ENCODE data around the gene BRPF3. TPM values are rescaled to one million over a fixed set of nuclear protein-coding genes. Genes with fewer than 3 reads are reported as not detected.

Gene BRPF3
- total RNA-seq, 1 donor from 2014 or later: 19.2 TPM

DNA sequence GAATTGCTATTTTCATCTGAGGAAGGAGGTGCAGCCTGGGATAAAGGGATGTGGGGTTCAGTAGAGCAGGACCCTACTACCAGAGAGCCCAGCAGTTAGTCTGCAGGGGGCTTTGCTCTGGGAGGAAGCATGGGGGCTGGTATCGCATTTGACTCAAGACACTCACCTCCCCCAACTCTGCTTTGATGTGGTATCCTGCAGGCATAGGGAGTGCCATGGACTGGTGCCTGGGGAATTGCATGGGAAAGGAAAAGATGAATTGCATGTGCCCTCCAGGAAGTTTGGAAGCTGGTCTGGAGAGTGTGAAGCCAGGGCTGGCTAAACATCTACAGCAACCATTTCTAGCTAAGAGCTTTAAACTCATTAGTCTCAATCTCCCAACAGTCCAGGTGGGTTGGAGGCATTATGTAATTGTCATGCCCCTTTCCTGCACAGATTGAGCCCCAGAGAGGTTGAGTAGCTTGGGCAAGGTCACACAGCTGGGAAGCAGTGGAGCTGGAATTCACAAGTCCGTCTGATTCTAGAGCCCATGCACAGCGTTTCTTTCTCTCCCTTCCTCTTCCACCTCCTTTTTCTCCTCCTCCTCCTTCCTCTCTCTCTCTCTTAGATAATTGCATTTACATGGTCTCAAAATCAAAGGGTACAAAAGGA lies 47.1 kb downstream of the BRPF3 start:
- H3K4me3 ChIP-seq (ENCODE audit: low read depth, low read length): no peak overlapping the region
- H3K27me3 ChIP-seq (ENCODE audit: control insufficient read depth, insufficient read depth, low read length): no peaks in the 10 kb centered on the region
- TF ChIP-seq, protein P1, sequence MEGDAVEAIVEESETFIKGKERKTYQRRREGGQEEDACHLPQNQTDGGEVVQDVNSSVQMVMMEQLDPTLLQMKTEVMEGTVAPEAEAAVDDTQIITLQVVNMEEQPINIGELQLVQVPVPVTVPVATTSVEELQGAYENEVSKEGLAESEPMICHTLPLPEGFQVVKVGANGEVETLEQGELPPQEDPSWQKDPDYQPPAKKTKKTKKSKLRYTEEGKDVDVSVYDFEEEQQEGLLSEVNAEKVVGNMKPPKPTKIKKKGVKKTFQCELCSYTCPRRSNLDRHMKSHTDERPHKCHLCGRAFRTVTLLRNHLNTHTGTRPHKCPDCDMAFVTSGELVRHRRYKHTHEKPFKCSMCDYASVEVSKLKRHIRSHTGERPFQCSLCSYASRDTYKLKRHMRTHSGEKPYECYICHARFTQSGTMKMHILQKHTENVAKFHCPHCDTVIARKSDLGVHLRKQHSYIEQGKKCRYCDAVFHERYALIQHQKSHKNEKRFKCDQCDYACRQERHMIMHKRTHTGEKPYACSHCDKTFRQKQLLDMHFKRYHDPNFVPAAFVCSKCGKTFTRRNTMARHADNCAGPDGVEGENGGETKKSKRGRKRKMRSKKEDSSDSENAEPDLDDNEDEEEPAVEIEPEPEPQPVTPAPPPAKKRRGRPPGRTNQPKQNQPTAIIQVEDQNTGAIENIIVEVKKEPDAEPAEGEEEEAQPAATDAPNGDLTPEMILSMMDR (IDR thresholded peaks at IDR 0.05; ENCODE audit: insufficient read depth, low read length, poor library complexity, severe bottlenecking): no peak
- DNase-seq (ENCODE audit: low read depth): no peak
- no peaks in the 10 kb centered on the region for H3K36me3 ChIP-seq (ENCODE audit: control insufficient read depth, insufficient read depth, low read length)

DNA sequence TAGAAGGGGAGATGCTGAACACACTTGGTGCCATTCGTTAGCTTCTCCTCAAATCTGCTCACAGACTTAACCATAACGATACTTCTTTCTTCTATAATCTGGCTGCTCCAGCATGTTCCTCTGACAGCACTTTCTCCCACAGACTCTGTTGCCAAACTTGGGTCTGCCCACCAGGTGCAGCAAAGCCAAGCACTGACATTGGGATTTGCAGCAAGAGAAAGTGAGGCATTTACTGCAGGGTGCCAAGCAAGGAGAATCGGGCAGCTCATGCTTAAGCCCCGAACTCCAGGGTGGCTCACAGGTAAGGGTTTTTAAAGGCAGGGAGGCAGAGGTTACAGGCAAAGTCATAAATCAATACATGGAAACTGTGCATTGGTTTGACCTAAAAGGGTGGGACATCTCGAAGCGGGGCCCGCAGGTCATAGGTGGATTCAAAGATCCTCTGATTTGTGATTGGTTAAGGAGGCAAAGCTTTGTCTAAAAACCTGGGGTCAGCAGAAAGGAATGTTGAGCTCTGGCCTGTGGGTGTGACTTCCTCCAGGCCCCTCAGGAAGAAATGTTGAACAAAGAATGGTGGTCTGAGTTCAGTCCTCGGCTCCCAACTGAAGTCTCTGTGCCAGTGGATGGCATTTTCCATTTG lies 48.2 kb downstream of the BRPF3 start:
- DNase-seq (ENCODE audit: low read depth): no peak
- H3K4me3 ChIP-seq (ENCODE audit: low read depth, low read length): no peak overlapping the region
- H3K27me3 ChIP-seq (ENCODE audit: control insufficient read depth, insufficient read depth, low read length): no peaks in the 10 kb centered on the region
- TF ChIP-seq, protein P1 (IDR thresholded peaks at IDR 0.05; ENCODE audit: insufficient read depth, low read length, poor library complexity, severe bottlenecking): no peak
- H3K36me3 ChIP-seq (ENCODE audit: control insufficient read depth, insufficient read depth, low read length): no peaks in the 10 kb centered on the region

DNA sequence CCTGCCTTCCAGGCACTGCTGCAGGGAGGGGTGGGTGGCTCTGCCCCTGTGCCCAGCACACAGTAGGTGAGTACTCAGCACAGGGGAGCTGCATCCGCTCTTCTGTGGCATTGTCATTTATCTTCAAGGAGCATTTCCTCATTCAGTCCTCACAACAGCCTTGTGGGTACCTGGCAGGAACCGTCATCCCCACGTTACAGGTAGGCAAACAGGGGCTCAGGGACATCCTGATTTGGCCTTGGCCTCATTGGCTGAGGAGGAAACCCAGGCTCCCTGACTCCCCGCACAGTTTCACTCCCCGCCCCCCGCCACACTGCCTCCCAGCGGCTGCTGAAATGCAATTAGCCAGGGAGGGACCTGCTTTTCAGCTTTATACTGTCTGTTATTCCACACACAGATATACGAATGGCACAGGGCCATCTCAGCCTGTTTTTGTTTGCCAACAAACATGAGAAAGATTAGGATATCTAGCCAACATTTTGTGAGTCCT lies 49.1 kb downstream of the BRPF3 start:
- TF ChIP-seq, protein P1 (IDR thresholded peaks at IDR 0.05; ENCODE audit: insufficient read depth, low read length, poor library complexity, severe bottlenecking): peak; percentile 2
- Histone ChIP-seq H3K36me3 (ENCODE audit: control insufficient read depth, insufficient read depth, low read length) (no peaks in the 10 kb centered on the region), H3K4me3 (ENCODE audit: low read depth, low read length) (no peak overlapping the region), H3K27me3 (ENCODE audit: control insufficient read depth, insufficient read depth, low read length) (no peaks in the 10 kb centered on the region)
- no peak for DNase-seq (ENCODE audit: low read depth)

DNA sequence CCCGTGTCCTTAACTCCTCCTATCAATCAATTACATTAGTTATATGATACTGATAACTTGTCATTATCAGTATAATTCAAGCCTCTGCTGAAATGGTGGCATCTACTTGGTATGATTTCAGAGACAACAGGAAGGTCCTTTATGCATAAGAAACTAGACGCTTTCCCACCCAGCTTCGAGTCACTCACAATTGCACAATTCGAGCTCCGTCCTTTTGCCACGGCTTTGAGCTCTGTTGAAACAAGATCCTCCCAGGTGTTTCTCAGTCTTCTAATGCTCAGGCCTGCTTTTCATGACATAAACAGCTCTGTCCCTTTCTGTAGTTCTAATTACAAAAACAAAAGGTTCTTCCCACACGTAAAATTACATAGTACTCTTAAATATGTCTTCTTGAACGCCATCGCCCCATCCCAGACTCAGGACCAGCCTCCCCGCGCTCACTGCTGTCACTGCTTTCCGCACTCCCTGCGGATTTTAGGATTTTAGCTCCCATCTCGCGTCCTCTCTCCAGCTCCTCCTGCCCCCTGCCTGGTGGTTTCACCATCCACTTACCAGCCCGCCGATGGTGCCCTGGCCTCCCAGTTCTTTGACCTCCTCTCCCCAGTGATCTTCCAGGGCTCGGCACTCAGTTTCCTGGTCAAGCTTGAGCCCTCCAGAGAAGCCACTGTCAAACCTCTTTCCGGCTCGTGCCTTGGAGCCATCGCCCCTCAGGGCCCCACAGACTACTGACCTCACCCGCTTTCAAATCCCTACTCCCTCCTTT lies 50.1 kb downstream of the BRPF3 start:
- Histone ChIP-seq H3K4me3 (ENCODE audit: low read depth, low read length) (no peak overlapping the region), H3K36me3 (ENCODE audit: control insufficient read depth, insufficient read depth, low read length) (no peaks in the 10 kb centered on the region), H3K27me3 (ENCODE audit: control insufficient read depth, insufficient read depth, low read length) (no peaks in the 10 kb centered on the region)
- DNase-seq (ENCODE audit: low read depth): no peak
- TF ChIP-seq, protein P1 (IDR thresholded peaks at IDR 0.05; ENCODE audit: insufficient read depth, low read length, poor library complexity, severe bottlenecking): no peak

DNA sequence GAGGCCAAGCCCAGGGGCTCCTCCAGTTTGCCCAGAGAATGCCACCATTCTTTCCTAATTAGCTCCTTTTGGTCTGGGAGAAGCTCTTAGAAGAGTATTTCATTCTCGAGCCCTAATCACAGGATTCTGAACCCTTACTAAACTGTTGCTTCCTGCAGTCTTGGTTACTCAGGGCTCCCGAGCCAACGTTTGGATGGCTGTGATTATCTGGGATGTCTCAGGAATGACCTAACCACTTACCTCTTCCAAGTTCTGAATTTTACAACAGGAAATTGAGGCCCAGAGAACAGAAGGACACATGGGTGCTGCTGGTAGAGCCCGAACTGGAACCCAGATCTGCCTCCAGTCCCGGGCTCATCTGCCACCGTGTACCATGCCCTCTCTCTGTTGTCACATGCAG lies 51.1 kb downstream of the BRPF3 start:
- DNase-seq (ENCODE audit: low read depth): no peak
- Histone ChIP-seq H3K27me3 (ENCODE audit: control insufficient read depth, insufficient read depth, low read length) (no peaks in the 10 kb centered on the region), H3K36me3 (ENCODE audit: control insufficient read depth, insufficient read depth, low read length) (no peaks in the 10 kb centered on the region), H3K4me3 (ENCODE audit: low read depth, low read length) (no peak overlapping the region)
- TF ChIP-seq, protein P1 (IDR thresholded peaks at IDR 0.05; ENCODE audit: insufficient read depth, low read length, poor library complexity, severe bottlenecking): no peak
